GM21619 (cell line): ENCODE results near the gene GLIS1.

ENCODE experiments used
- ATAC-seq: cut with Tn5 transposase; IDR thresholded peaks from one replicate; pipeline ENCODE4 v1.9.1; 2021; ENCODE audit not compliant: unreplicated experiment

GLIS1 gene

DNA sequence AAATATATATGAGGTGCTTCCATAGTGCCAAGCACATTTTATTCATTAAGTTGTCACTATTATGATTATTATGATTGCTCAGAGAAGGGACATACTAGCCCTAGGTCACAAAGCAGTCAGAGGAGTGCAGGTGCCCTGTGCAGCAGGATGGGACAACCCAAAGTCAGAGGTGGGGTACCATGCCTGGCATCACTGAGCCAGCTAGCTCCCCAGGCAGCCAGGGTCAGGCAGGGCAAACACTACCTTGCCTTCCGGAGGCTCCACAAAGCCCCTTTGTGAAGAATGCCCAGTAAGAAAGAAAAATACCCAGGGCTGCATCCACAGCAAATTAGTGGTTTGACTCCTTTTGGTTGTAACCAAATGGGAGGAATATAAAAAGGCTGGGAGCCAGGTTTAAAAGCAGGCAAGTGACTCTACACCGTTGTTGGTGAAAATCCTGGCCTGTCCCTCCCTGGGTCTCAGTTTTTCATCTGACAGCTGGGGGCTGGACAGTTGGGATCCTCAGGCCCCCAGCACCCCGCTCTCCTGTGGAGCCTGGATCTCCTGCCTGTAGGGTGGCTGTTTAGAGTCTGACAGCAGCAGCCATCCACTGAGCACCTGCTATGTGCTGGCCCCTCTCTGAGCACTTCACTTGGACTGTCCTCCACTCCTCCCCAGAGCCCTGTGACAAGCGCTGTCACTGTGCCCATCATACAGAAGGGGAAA is 98.8 kb downstream of the GLIS1 start:
- no peak for ATAC-seq

DNA sequence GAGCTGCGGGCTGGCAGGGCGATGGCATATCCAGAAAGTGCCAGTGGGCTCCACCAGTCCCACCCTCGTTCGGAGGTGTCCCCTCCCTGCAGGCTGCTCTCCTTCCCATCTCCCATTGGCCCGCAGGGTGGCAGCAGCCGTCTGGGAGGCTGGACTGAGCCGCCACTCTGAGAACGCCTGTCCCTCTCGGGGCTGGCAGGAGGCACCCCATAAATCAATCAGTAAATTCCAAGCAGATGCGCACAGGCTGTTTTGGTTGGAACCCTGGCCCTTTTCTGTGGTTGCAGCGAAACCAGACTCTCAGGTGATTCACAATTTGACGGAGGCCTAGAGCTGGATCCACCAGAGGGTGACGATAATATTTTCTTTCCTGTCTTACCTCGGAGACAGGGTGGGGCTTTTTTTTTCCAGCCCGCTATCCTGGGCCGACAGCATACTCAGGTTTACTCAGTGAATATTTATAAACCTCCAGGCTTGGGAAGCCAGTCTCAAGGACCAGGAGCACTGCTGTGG is 99.7 kb downstream of the GLIS1 start:
- no peak for ATAC-seq

DNA sequence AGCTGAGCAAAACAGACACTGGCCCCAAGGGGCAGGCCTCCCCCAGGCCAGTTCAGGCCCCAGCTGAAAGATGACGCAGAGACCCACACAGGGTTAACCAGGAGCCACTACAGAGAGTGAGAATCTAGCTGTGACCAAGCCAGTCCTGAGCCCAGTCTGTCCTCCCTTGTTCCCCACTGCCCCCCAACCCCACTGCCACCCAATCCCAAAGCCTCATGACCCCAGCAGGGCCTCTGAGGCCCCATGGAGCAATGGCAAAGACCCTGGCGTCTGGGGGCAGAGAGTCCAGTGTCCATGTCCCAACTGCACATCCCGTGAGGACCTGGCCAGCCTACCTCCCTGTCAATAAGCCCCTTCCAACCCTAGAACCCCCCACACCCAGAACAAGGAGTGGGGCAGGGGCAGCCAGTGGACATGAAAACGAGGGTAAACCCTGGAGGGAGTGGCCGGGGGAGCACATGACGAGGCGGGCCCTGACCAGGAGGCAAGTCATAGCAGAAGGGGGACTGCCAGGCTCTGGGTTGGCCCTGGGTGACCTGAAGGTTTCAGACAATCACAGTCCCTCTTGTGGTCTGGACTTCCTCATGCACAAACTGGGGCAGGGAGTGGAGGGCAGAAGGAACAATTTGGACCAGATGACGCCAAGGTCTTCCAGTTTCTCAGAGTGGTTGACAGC is 100.5 kb downstream of the GLIS1 start:
- ATAC-seq = no peak

DNA sequence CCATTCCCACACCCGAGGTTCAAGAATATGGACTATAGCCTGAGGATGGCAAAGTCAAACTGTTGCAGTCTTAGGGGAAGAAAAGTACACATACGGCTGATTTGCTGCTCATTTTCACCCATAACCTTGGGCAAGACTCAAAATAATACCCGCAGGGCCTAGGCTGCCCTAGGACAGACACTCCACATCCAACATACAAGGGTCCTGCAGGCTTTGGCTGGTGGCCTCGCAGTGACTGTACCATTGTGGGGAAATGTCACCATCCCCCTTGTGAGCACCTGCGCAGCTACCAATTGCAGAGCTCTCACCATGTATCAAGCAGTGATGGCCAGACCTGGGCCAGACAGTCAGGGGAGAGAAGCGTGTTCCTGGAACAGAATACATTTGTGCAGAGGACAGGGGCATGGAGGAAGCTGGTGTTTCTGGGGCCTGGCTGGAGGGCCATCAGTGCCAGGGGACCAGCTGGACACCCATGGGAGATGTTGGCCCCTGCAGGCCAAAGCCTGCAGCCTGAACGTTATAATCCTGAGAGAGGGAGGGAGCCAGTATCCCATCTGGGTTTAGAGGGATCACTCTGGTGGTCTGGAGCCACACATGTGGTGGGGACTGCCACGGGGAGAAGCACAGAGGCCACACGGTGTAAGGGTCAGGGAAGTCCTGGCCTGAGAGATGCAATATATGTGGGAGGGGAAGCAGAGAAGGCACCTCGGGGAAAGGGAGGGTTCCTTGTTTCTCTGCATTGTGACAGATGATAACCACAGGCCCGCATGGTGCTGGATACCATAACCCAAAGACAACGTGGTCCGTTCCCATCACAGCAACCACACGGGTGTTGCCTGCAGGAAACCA is 101.2 kb downstream of the GLIS1 start:
- no peak for ATAC-seq

DNA sequence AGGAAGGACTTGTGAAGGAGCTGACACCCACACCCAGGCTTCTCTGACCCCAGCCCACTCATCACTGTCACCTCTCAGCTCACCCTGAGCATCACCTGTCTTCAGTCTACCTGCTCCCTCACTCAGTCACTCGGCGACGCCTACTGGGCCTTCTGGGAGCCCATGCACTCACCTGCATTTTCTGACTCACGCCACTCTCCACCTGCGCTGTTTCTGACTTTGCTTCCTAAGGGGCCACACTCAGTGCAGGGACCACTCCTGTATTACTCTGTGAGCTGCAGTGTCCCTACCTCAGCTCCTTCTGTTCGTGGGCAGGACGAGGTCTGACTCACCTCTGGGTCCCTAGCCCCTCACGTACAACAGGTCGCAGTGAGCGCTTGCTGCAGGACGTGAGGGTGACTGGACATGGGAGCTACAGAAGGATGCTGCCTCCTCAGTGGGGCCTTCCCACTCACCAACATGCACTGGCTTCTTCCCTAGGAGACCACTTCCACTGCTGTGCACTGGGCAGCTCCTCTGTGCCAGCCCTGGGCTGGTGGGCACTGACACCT is 102.3 kb downstream of the GLIS1 start:
- ATAC-seq = no peak

DNA sequence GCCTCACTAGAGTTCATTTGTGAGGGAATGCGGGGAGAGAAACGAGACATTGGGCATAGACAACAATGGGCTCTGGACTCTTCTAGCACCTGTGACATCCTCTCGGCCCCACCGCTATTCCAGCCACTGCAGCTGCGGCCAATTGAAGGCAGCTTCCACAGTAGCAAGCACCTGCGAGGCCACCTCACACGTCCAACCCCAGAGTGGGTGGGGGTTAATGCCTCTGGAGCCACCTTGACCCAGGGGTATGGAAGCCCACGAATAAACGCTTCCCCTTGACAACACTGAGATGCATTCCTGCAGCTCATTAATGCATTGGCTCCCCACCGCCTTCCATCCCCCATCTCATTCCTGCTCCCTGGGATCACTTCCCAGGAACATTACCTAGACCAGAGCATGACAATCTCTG is 104.4 kb downstream of the GLIS1 start:
- ATAC-seq = no peak

DNA sequence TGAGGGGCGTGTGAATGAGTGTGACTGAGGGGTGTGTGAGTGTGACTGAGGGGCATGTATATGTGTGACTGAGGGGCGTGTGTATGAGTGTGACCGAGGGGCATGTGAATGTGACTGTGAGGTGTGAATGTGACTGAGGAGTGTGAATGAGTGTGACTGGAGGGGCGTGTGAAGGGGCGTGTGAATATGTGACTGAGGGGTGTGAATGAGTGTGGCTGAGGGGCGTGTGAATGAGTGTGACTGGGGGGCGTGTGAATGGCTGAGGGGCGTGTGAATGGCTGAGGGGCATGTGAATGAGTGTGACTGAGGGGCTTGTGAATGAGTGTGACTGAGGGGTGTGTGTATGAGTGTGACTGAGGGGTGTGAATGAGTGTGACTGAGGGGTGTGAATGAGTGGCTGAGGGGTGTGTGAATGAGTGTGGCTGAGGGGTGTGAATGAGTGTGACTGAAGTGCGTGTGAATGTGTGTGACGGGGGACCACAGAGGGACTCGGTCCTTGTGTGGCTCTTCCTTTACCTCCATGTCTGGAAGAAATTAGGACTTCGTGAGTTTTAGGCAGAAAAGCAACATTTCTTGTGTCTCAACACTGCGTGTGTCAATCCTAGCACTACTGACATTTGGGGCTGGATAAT is 105.8 kb downstream of the GLIS1 start:
- ATAC-seq = no peak

DNA sequence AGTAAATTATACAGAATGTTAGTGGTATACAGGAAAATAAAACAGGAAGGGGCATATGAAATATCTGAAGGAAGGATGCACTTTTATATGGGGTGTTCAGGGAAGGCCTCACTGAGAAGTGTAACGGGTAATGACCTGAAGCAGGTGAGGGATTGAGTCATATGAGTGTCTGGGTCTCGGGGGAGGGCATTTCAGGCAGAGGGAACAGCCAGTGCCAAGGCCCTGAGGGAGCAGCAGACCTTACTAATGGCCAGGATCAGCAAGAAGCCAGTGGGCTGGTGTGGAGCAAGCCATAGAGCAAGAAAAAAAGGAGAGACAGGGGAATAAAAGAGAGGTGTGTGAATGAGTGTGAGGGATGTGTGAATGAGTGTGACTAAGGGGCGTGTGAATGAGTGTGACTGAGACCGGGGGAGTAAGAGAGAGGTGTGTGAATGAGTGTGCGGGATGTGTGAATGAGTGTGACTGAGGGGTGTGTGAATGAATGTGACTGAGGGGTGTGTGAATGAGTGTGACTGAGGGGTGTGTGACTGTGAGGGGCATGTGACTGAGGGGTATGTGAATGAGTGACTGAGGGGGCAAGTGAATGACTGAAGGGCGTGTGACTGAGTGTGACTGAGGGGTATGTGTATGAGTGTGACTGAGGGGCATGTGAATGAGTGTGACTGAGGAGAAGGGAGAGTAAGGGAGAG is 107.2 kb downstream of the GLIS1 start:
- no peak for ATAC-seq

DNA sequence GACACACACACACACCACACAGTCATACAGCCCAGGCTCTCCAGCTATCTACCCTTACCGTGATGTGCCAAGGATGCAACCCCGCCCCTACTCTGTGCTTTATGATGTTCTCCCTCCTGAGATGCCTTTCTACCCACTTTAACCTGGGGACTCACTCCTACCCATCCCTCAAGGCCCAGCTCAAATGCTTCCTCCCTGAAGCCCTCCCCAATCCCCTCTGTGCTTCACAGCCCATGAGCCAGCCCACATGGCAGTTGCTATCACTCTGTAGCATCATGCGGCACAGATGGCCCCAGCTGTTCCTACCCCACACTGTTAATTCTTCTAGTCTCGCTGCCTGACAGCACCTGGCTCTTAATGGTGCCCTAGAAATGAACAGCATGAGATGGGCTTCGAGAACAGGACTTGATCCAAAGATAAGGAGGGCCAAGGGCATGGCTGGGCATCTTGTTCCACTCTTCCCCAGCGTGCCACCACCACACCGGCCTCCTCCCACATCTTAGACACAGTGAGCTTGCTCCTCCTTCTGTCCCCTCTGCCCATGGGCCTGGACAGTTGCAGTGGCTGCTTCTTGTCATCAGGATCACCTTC is 109.8 kb downstream of the GLIS1 start:
- no peak for ATAC-seq

DNA sequence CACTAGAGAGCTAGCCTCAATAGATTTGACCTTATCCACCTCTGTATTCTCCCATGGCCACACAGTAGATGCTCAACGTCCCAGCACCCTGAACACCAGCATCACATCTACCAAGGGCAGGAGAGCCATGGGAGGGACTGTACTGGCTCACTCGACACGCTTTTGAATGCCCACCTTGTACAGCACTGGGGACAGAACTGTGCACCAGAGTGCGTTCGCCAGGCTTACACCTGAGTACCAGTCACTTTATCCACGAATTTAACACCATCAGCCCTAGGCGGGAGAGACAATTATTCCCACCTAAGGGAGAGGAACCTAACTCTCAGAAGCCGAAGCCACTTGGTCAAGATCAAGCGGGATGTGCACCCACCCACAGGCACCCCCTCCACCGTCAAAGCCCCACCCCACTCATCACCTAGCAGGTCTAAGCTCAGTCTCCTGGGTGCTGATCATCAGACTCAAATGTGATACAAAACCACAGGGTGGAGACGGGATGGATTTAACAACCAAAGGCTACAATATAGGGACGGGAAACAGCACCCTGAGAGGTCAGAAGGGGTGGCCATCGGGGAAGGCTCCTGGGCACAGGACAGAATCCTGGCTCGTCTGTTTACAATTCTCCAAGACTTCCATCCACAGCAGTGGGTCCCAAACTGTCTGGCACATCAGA is 110.5 kb downstream of the GLIS1 start:
- no peak for ATAC-seq

DNA sequence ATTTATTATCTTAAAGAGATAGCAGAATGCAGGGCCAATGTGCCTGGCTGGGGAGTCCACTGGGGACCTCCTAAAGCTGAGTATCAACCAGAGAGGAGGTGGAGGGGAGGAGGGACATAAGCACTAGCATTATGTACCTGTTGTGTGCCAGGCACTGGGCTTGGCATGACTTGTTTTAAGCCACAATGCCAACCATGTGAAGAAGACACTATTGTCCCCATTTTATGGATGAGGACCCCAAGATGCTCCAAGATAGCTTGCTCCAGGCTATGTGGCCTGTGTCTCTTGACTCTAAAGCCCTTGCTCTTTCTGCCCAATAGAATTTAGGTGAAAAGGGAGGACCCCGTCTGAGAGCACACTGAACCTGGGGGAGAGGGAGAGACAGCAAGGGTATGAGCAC is 111.3 kb downstream of the GLIS1 start:
- ATAC-seq = no peak

DNA sequence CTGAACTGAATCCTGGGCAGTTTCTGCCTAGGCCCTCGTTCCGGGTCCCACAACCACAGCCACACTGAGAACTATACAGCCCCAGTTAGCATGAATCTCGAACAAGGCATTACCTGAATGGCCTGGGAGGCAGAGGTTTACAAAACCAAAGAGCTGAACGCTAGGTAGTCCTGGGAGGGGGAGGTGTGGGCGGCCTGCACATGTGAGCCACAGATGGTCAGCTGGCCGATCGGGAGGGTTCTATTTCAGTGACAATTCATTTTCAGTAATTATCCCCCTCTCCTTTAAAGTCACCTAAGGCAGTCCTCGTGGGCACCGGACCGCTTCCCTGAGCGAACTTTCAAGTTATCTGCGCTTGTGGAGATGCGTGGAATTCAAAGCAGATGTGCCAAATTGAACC is 111.9 kb downstream of the GLIS1 start:
- ATAC-seq = no peak

DNA sequence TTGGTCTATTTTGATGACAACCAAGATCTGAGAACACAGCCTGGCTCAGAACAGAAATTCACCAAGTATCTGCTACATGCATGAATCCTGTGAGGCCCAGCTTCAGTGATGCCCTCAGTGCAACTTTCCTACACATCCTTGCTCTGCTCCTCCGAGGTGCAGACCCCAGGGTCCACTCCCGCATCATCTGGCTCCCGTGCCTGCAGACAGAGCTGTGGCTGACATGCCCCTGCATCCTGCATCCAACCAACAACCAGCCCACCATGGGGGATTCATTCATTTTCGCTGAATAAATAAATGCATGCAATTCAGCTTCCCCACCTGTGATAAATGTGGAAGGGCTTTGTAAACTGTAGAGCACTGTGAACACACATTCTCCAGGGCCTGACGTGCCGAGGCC is 112.3 kb downstream of the GLIS1 start:
- no peak for ATAC-seq

DNA sequence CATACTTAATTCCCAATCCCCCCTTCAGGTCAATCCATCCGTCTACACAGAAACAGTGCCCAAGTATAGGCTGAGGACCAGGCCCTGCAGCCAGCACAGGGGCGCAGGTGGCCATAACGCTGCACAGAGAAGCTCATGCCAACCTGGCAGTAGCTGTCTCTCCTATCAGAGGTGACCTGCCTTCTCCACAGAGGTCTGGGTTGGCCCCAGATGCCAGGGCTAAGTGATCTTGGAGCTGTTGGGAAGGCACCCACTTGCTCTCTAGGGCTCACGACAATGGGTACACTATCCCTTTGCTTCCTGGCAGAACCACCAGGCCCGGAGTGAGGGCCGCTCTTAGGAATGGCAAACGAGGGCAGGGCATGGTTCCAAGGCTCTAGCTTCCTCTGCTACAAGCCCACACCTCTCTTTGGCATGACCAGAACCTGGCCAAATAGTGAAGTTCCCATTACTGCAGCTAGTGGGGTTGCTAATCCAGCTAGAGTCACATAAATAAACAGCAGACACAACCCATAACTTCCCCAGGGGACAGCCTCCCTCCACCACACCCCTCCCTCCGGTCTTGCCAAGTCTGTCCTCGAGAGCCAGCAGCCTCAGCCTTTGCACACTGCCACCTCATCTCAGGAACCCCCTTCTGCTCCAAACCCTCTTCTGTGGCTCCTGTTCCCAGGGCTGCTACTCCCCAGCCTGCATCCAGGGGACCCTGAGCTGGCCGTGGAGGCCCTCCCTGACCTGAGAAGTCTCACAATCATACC is 113.0 kb downstream of the GLIS1 start:
- no peak for ATAC-seq

DNA sequence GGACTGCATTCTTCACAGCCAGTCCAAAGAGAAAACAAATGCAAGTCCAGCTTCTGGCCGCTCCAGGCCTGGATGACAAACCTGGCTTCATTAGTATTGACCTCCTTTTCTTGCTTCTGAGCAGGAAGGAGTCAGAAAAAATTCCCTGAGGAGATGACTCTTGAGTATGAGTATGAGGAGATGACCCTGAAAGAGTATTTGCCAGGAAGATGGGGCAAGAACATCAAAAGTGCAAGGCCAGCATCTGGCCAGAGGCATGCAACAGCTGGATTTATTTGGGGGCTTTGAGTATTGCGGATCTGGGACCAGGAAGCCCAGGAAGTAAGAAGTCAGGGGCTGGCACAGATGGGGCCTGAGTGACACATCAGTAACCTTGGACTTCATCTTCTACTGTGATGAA is 113.9 kb downstream of the GLIS1 start:
- no peak for ATAC-seq

DNA sequence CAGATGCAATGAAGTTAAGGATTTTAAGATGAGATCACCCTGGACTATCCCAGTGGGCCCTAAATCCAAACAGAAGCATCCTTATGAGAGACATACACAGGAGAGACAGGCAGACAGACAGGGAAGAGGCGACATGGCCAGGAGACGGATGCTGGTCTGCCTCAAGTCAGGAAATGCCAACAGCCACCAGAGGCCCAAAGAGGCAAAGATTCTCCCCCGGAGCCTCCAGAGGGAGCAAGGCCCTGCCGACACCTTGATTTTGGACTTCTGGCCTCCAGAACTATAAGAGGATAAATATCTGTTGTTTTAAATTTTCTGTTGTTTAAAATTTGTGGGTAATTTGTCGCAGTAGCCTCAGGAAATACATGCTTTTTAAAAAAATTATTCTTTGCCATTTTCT is 116.4 kb downstream of the GLIS1 start:
- ATAC-seq = no peak

DNA sequence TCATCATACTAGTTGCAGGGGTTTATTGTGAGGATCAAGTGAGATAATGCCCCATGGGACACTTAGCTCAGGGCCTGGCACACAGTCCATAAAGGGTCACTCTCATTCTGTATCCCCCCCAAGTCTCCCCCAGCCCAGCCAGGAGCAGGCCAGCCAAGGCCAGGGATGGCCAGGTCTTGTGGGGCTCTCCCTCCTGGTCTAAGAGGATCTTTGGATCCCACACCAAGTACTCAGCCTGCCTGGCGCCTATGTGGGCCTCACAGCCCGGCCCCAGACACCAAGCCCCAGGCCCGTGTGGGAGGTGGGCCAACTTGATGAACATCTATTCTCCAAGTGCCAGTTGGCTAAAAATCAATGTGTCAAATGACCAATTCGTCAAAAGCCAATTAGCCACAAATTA is 117.8 kb downstream of the GLIS1 start:
- no peak for ATAC-seq

DNA sequence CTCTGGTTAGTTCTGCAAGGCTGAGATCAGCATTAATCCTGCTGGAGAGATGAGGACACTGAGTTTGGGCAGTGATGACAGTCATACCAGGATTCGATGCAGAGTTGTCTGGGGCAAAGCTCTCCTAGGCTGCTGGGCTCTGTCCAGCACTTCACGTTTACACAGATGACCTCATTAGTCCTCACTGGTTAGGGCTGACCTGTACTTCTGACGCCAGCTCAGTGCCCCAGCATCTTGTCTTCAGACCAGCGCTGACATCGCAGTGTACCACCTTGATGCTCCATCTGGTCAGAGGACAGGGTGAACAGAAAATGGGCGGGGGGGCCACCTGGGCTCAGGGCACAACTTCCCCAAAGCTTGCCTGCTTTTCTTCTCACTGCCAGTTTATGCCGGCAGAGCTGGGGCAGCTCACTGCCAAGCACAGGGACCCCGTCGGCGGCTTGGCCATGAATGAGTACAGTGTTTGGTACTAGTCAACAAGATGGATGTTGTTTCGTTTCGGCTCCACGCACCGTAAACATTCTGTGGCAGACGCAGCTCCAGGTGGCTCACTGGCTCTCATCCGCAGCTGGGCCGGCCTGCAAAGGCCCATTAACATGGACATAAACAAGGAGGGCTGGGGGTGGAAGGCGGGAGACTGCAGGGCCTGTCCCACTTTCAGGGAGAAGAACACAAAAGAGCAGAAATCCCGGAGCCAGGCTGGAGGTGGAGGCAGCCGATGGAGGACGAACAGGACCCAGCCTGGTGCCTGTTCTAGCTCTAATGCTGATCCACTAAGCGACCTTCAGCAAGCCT is 118.7 kb downstream of the GLIS1 start:
- no peak for ATAC-seq
